ENCODE results near the gene MSLN. TPM values are rescaled to one million over a fixed set of nuclear protein-coding genes. Genes with fewer than 3 reads are reported as not detected.
"Not testable (repeated sequence)": the region's sequence is repeated elsewhere in the genome, so short reads cannot be mapped to it uniquely, and the experiment has no call there.

MSLN gene
- total and polyA plus RNA-seq, 10 donors = 0.22 to 1.1 (median 0.41) TPM; not detected in 4

GRCh38 chr16:749010-749409, 11.5 kb upstream of the MSLN start:
- no peaks in the 10 kb centered on the region for H3K9me3 ChIP-seq
- no peak for DNase-seq
- H3K36me3 ChIP-seq = no peaks in the 10 kb centered on the region
- 70 to 96% (median 85%) methylated on average over 6 of the region's 6 CpGs for WGBS, 5 donors
- H3K4me3 ChIP-seq = no peak overlapping the region
- no peak for TF ChIP-seq POLR2AphosphoS5 (IDR thresholded peaks at IDR 0.05)
- TF ChIP-seq CTCF (IDR thresholded peaks at IDR 0.05 in 8 of 11, conservative IDR thresholded peaks at IDR 0.05 in 3 of 11) = no peak
- no peak for TF ChIP-seq POLR2A (IDR thresholded peaks at IDR 0.05)
- peaks cover 0 to 15% (median 0%) of the 10 kb centered on the region in 7 donors for H3K27me3 ChIP-seq (replicated peaks in 1 of 7)
- H3K27ac ChIP-seq = no peak overlapping the region
- intact Hi-C loops (cut with DNase I; ENCODE audit: low total_unique reads) = no loop called here
- no peaks in the 10 kb centered on the region for H3K4me1 ChIP-seq

- H3K9me3 ChIP-seq = no peaks in the 10 kb centered on the region
- no peak for DNase-seq
- H3K4me3 ChIP-seq = no peak overlapping the region
- peaks cover 0 to 9% (median 0%) of the 10 kb centered on the region in 7 donors for H3K27me3 ChIP-seq (replicated peaks in 1 of 7)
- WGBS, 5 donors = 68 to 77% (median 76%) methylated on average over 9 of the region's 9 CpGs
- no peak for TF ChIP-seq POLR2AphosphoS5 (IDR thresholded peaks at IDR 0.05)
- intact Hi-C loops (cut with DNase I; ENCODE audit: low total_unique reads) = no loop called here
- H3K36me3 ChIP-seq = no peaks in the 10 kb centered on the region
- no peak overlapping the region for H3K27ac ChIP-seq
- peaks cover 0 to 12% (median 2%) of the 10 kb centered on the region in 6 donors for H3K4me1 ChIP-seq
Observed at GRCh38 chr16:750485-750884, 10.0 kb upstream of the MSLN start.

- no peak for DNase-seq
- Histone ChIP-seq H3K4me3 (no peak overlapping the region), H3K4me1 (peaks cover 0 to 12% (median 2%) of the 10 kb centered on the region in 6 donors), H3K27ac (no peak overlapping the region), H3K27me3 (replicated peaks in 1 of 7) (peaks cover 0 to 6% (median 0%) of the 10 kb centered on the region in 7 donors), H3K36me3 (no peaks in the 10 kb centered on the region), H3K9me3 (peaks cover 0 to 1% (median 0%) of the 10 kb centered on the region in 8 donors)
- no peak for TF ChIP-seq CTCF (IDR thresholded peaks at IDR 0.05 in 8 of 11, conservative IDR thresholded peaks at IDR 0.05 in 3 of 11)
- no peak for TF ChIP-seq POLR2AphosphoS5 (IDR thresholded peaks at IDR 0.05)
- TF ChIP-seq POLR2A (IDR thresholded peaks at IDR 0.05) = no peak
- 72 to 85% (median 77%) methylated on average over 37 to 39 of the region's 39 CpGs for WGBS, 5 donors
- intact Hi-C loops (cut with DNase I; ENCODE audit: low total_unique reads) = no loop called here
Observed at GRCh38 chr16:751152-752006, 9.2 kb upstream of the MSLN start.

GRCh38 chr16:752007-752312, 8.6 kb upstream of the MSLN start:
- H3K27ac ChIP-seq = no peak overlapping the region
- TF ChIP-seq CTCF (IDR thresholded peaks at IDR 0.05 in 8 of 11, conservative IDR thresholded peaks at IDR 0.05 in 3 of 11) (no peak), POLR2A (IDR thresholded peaks at IDR 0.05) (no peak), POLR2AphosphoS5 (IDR thresholded peaks at IDR 0.05) (no peak)
- intact Hi-C loops (cut with DNase I; ENCODE audit: low total_unique reads) = no loop called here
- peaks cover 0 to 12% (median 2%) of the 10 kb centered on the region in 6 donors for H3K4me1 ChIP-seq
- no peaks in the 10 kb centered on the region for H3K36me3 ChIP-seq
- H3K27me3 ChIP-seq (replicated peaks in 1 of 7) = peaks cover 0 to 6% (median 0%) of the 10 kb centered on the region in 7 donors
- no peak overlapping the region for H3K4me3 ChIP-seq
- DNase-seq = no peak
- 52 to 74% (median 67%) methylated on average over 10 of the region's 10 CpGs for WGBS, 5 donors
- H3K9me3 ChIP-seq = peaks cover 0 to 6% (median 0%) of the 10 kb centered on the region in 8 donors

GRCh38 chr16:754121-754607, 6.4 kb upstream of the MSLN start:
- WGBS, 5 donors = 88 to 94% (median 89%) methylated on average over 11 of the region's 11 CpGs

More at GRCh38 chr16:754121-754607, 6.4 kb upstream of the MSLN start:
- H3K36me3 ChIP-seq; H3K4me3 ChIP-seq; DNase-seq; intact Hi-C loops (cut with DNase I; ENCODE audit: low total_unique reads); H3K9me3 ChIP-seq; H3K27me3 ChIP-seq (replicated peaks in 1 of 7): not testable (repeated sequence)
- H3K27ac ChIP-seq = peak overlapping the region in 4 of 8 donors; percentile 20 to 60 (median 46)
- H3K4me1 ChIP-seq = peaks cover 0 to 12% (median 2%) of the 10 kb centered on the region in 6 donors

Data from spleen (tissue), 11 donors.